Thymus (tissue), 11 donors: Measurements from ENCODE around the gene OLA1. TPM values are rescaled to one million over a fixed set of nuclear protein-coding genes. Genes with fewer than 3 reads are reported as not detected.

Experiments
- DNase-seq, 9 donors: peaks; one replicate each; pipeline ENCODE4 v3.0.0-alpha.2; 2013; ENCODE audit warnings: low spot score in 9 of 9, low read depth in 6 of 9, missing footprints in 1 of 9
- H3K27ac ChIP-seq, 2 donors: one replicate each; pipeline ENCODE4 v1.5.1; 2013; ENCODE audit warnings: control low read depth in 1 of 2, low read depth in 1 of 2, low read length in 1 of 2, mild to moderate bottlenecking in 1 of 2, moderate library complexity in 1 of 2
- H3K27me3 ChIP-seq, 2 donors: one replicate each; pipeline ENCODE4 v1.5.1; 2013; ENCODE audit warnings: low read length in 1 of 2; ENCODE audit not compliant: control insufficient read depth in 2 of 2, insufficient read depth in 1 of 2
- H3K36me3 ChIP-seq, 2 donors: one replicate each; pipeline ENCODE4 v1.5.1; 2013; ENCODE audit warnings: low read length in 1 of 2, mild to moderate bottlenecking in 1 of 2, moderate library complexity in 1 of 2; ENCODE audit not compliant: control insufficient read depth in 2 of 2, insufficient read depth in 2 of 2
- H3K4me1 ChIP-seq, 2 donors: one replicate each; pipeline ENCODE4 v1.5.1; 2013; ENCODE audit warnings: low read length in 2 of 2; ENCODE audit not compliant: control insufficient read depth in 2 of 2, insufficient read depth in 2 of 2
- H3K4me3 ChIP-seq, 2 donors: one replicate each; pipeline ENCODE4 v1.5.1; 2013; ENCODE audit warnings: low read length in 2 of 2, control low read depth in 1 of 2, mild to moderate bottlenecking in 1 of 2
- H3K9me3 ChIP-seq, 2 donors: one replicate each; pipeline ENCODE4 v1.5.1; 2013; ENCODE audit warnings: low read length in 1 of 2, mild to moderate bottlenecking in 1 of 2; ENCODE audit not compliant: control insufficient read depth in 2 of 2, insufficient read depth in 1 of 2
- WGBS: extraction: QIAGEN DNeasy Blood & Tissue Kit; methylation state at CpG from one replicate; pipeline ENCODE4 v1.1.7; 2013; 5-methylcytosine and 5-hydroxymethylcytosine counted together
- polyA plus RNA-seq: library from polyadenylated mRNA; stranded (reverse); fragments of 200-250 nt; gene quantifications from one replicate; pipeline ENCODE4 v1.2.3, GENCODE V29; 2013
- total RNA-seq: library from RNA; stranded (reverse); fragments of 120-200 nt; gene quantifications from one replicate; pipeline ENCODE4 v1.2.4, GENCODE V29; 2013
- donor health status: healthy.

The OLA1 gene
- total and polyA plus RNA-seq, 2 donors = 82.1 to 83.3 TPM

GRCh38 chr2:174180726-174181236 is 67.6 kb downstream of the OLA1 start:
- Histone ChIP-seq H3K27me3 (no peaks in the 10 kb centered on the region), H3K4me3 (no peak overlapping the region), H3K27ac (no peak overlapping the region), H3K4me1 (no peaks in the 10 kb centered on the region), H3K9me3 (no peaks in the 10 kb centered on the region), H3K36me3 (no peaks in the 10 kb centered on the region)
- DNase-seq = no peak

DNA sequence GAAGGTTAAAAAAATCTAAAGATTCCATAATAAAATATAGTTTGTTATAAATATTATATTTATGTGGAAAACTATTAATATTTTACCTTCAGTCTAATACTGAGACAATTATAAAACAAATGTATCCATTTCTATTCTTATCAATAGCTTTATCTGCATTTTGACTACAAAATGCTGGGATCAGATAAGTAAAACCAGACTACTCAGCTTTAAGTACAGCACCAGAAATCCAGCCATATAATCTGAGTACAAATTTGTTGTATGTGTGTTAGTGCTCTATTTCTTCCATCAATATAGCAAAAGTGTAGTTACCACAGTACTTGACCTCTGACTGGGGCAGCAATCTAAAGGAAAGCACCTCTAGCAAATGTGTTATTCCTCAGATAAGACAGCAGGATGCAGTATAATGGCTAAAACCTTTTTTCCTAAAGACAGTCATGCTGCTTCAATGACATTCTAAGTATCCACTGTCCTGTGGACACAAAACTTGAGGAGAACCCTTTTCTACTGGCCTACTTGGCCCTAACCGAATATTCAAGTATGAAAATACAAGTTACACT is 68.1 kb downstream of the OLA1 start:
- WGBS = 96% methylated on average over 1 of the region's 1 CpG
- Histone ChIP-seq H3K4me3 (no peak overlapping the region), H3K27ac (no peak overlapping the region), H3K27me3 (no peaks in the 10 kb centered on the region), H3K9me3 (no peaks in the 10 kb centered on the region), H3K36me3 (no peaks in the 10 kb centered on the region), H3K4me1 (no peaks in the 10 kb centered on the region)
- no peak for DNase-seq

GRCh38 chr2:174177316-174177890 is 70.9 kb downstream of the OLA1 start:
- Histone ChIP-seq H3K36me3 (peaks cover under 1% of the 10 kb centered on the region in 2 donors), H3K27ac (no peak overlapping the region), H3K9me3 (peaks cover 0 to under 1% of the 10 kb centered on the region in 2 donors), H3K27me3 (no peaks in the 10 kb centered on the region), H3K4me1 (no peaks in the 10 kb centered on the region), H3K4me3 (no peak overlapping the region)
- 94% methylated on average over 2 of the region's 2 CpGs for WGBS
- no peak for DNase-seq

DNA sequence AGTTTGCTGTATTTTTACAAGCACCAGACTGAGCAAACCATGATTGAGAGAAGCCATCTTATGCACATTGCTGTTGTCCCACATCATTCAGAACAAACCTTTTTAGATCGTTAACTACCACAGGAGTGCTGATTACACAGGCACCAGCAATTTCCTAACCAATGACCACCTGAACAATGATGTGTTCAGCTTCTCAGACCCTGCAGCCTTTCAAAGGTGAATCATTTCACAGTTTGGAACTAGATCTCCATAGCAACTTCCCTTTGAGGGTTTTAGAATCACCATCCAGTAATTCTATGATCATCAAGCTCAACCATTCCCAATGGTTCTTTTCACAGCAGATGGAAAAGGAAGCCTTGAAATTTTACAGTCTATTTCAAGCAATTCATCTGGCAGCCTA is 71.4 kb downstream of the OLA1 start:
- no peaks in the 10 kb centered on the region for H3K4me1 ChIP-seq
- WGBS = 93% methylated on average over 1 of the region's 1 CpG
- no peaks in the 10 kb centered on the region for H3K27me3 ChIP-seq
- DNase-seq = no peak
- no peak overlapping the region for H3K27ac ChIP-seq
- peaks cover 3 to 5% of the 10 kb centered on the region in 2 donors for H3K36me3 ChIP-seq
- H3K4me3 ChIP-seq = no peak overlapping the region
- peaks cover 0 to 5% of the 10 kb centered on the region in 2 donors for H3K9me3 ChIP-seq

DNA sequence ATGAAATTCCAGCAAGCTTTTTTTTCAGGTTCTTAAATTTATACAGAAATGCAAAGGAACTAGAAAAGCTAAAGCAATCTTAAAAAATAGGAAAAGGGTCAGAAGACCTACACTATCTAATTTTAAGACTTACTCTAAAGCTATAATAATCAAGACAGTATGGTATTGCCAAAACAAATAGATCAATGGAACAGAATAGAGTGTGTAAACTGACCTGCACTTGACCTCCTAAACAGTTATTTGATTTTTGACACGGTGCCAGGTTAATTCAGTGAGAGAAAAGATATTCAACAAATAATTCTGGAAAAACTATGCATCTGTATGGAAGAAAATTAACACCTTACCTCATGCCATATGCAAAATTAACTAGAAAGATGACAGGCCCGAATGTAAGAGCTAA is 73.6 kb downstream of the OLA1 start:
- WGBS = 97% methylated on average over 2 of the region's 2 CpGs

GRCh38 chr2:174172802-174173355 is 75.5 kb downstream of the OLA1 start:
- peaks cover 3 to 5% of the 10 kb centered on the region in 2 donors for H3K36me3 ChIP-seq
- H3K27me3 ChIP-seq = no peaks in the 10 kb centered on the region
- WGBS = 91% methylated on average over 5 of the region's 5 CpGs
- no peak for DNase-seq
- no peaks in the 10 kb centered on the region for H3K4me1 ChIP-seq
- H3K9me3 ChIP-seq = peaks cover 0 to 22% of the 10 kb centered on the region in 2 donors
- no peak overlapping the region for H3K27ac ChIP-seq
- H3K4me3 ChIP-seq = no peak overlapping the region

More for the DNA sequence above, 73.6 kb downstream of the OLA1 start:
- Histone ChIP-seq H3K27me3 (no peaks in the 10 kb centered on the region), H3K36me3 (peaks cover 3 to 5% of the 10 kb centered on the region in 2 donors), H3K4me3 (no peak overlapping the region), H3K9me3 (peaks cover 0 to 16% of the 10 kb centered on the region in 2 donors), H3K4me1 (no peaks in the 10 kb centered on the region), H3K27ac (no peak overlapping the region)
- no peak for DNase-seq

DNA sequence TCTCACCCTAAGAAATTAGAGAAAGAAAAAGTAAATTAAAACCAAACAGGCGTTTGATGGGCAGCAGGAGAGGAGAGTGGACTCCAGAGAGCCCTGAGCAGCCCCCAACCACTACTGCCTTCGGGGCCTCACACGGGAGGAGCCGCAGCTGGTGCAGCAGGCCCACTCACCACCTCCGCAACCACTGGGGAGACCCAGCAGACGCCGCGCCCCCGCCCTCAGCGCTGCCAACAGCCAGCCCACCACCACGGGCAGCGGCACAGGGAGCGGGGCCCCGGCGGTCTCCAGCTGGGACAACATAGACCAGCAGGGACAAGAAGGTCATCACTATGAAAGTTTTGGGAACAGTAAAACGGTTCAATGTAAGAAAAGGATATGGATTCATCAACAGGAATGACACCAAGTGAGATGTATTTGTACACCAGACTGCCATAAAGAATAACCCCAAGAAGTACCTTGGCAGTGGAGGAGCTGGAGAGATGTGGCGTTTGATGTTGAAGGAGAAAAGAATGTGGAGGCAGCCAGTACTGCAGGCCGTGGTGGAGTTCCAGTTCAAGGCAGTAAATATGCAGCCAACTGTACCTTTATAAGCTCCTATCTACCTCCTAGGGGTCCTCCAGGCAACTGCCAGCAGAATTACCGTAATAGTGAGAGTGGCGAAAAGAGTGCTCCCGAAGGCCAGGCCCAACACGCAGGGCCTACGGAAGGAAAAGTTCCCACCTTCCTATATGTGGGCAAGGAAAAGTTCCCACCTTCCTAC is 76.5 kb downstream of the OLA1 start:
- Histone ChIP-seq H3K4me1 (no peaks in the 10 kb centered on the region), H3K9me3 (peaks cover 0 to 22% of the 10 kb centered on the region in 2 donors), H3K36me3 (peaks cover 3 to 5% of the 10 kb centered on the region in 2 donors), H3K4me3 (no peak overlapping the region), H3K27ac (no peak overlapping the region), H3K27me3 (no peaks in the 10 kb centered on the region)
- WGBS = 98% methylated on average over 23 of the region's 23 CpGs
- no peak for DNase-seq

DNA sequence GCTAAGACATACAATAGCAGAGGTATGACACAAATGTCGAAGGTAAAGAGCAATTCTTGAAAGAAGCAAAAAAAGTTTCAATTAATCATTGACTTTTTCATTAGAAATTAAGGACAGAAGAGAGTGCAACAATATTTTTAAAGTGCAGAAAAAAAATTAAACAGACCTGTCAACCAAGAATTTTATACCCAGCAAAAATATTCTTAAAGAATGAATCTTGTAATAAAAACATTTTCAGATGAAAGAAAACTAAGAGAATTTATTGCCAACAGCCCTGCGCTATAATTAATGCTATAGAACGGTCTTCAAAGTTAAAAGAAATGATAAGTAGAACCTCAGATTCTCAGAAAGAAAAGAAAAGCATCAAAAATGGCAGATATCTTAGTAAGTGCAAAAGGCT is 79.0 kb downstream of the OLA1 start:
- H3K4me1 ChIP-seq = no peaks in the 10 kb centered on the region
- H3K4me3 ChIP-seq = no peak overlapping the region
- H3K9me3 ChIP-seq = peaks cover 0 to 22% of the 10 kb centered on the region in 2 donors
- H3K27me3 ChIP-seq = no peaks in the 10 kb centered on the region
- DNase-seq = no peak
- 98% methylated on average over 3 of the region's 3 CpGs for WGBS
- no peak overlapping the region for H3K27ac ChIP-seq
- peaks cover 3 to 5% of the 10 kb centered on the region in 2 donors for H3K36me3 ChIP-seq

DNA sequence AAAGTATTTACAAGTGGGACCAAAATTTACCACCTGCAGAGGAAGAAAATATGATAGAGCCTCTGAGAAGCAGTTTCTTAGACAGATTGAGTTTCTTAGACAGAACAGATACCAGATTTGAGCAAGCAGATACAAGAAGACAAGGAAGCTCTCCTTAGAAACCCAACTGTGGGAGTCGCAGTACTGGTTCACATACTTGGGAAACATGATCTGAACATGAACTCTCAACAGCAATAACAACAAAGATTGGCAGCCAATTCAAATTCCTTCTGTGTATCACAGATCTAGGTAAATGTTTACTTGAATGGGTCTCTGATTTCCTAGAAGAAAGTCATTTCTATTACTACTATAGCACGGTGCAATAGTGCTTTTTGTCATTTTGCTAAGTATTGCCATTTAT is 82.1 kb downstream of the OLA1 start:
- DNase-seq = no peak
- Histone ChIP-seq H3K27me3 (no peaks in the 10 kb centered on the region), H3K27ac (no peak overlapping the region), H3K9me3 (peaks cover 0 to 12% of the 10 kb centered on the region in 2 donors), H3K4me3 (no peak overlapping the region), H3K4me1 (no peaks in the 10 kb centered on the region), H3K36me3 (no peaks in the 10 kb centered on the region)
- WGBS = 98% methylated on average over 2 of the region's 2 CpGs
